ENCODE data around the gene PTPRC. TPM values are rescaled to one million over a fixed set of nuclear protein-coding genes. Genes with fewer than 3 reads are reported as not detected.

The PTPRC gene
- total RNA-seq, 2 experiments from 2014 or later = 317 to 318 TPM

GRCh38 chr1:198761859-198762616 is 123.2 kb downstream of the PTPRC start:
- ChIA-PET CTCF (no interaction called here), POLR2A (no interaction called here)

- ChIA-PET CTCF (no interaction called here), POLR2A (no interaction called here)
Observed at GRCh38 chr1:198763298-198763714, 124.5 kb downstream of the PTPRC start.

GRCh38 chr1:198764748-198765147 is 125.9 kb downstream of the PTPRC start:
- ChIA-PET CTCF (no interaction called here), POLR2A (no interaction called here)

- ChIA-PET POLR2A (no interaction called here), CTCF (no interaction called here)
Observed at GRCh38 chr1:198765416-198765815, 126.6 kb downstream of the PTPRC start.

GRCh38 chr1:198771563-198772153 is 132.8 kb downstream of the PTPRC start:
- POLR2A ChIA-PET = no interaction called here
- CTCF ChIA-PET = interaction anchor here (0.6 kb wide), 1 partner anchor 341 kb away, joined by 3 read pairs; no protein-coding TSS in a partner anchor

GRCh38 chr1:198772626-198773025 is 133.8 kb downstream of the PTPRC start:
- CTCF ChIA-PET = no interaction called here
- POLR2A ChIA-PET = no interaction called here

GRCh38 chr1:198773030-198773429 is 134.2 kb downstream of the PTPRC start:
- POLR2A ChIA-PET = no interaction called here
- CTCF ChIA-PET = no interaction called here

- CTCF ChIA-PET = no interaction called here
- POLR2A ChIA-PET = no interaction called here
Observed at GRCh38 chr1:198773523-198773922, 134.7 kb downstream of the PTPRC start.

- POLR2A ChIA-PET = no interaction called here
- CTCF ChIA-PET = no interaction called here
Observed at GRCh38 chr1:198774421-198774820, 135.6 kb downstream of the PTPRC start.

GRCh38 chr1:198775606-198776005 is 136.8 kb downstream of the PTPRC start:
- POLR2A ChIA-PET = no interaction called here
- CTCF ChIA-PET = no interaction called here

GRCh38 chr1:198776602-198777029 is 137.8 kb downstream of the PTPRC start:
- CTCF ChIA-PET = no interaction called here
- POLR2A ChIA-PET = no interaction called here

GRCh38 chr1:198778049-198778448 is 139.2 kb downstream of the PTPRC start:
- POLR2A ChIA-PET = no interaction called here

GRCh38 chr1:198780376-198780775 is 141.5 kb downstream of the PTPRC start:
- ChIA-PET CTCF (no interaction called here), POLR2A (no interaction called here)

More at GRCh38 chr1:198778049-198778448, 139.2 kb downstream of the PTPRC start:
- CTCF ChIA-PET = no interaction called here

GRCh38 chr1:198788561-198789064 is 149.8 kb downstream of the PTPRC start:
- CTCF ChIA-PET = no interaction called here
- POLR2A ChIA-PET = no interaction called here

- CTCF ChIA-PET = no interaction called here
- POLR2A ChIA-PET = no interaction called here
Observed at GRCh38 chr1:198793714-198794113, 154.9 kb downstream of the PTPRC start.

GRCh38 chr1:198794498-198794897 is 155.7 kb downstream of the PTPRC start:
- CTCF ChIA-PET = no interaction called here
- POLR2A ChIA-PET = no interaction called here

- CTCF ChIA-PET = no interaction called here
- POLR2A ChIA-PET = no interaction called here
Observed at GRCh38 chr1:198797656-198798055, 158.8 kb downstream of the PTPRC start.

- CTCF ChIA-PET = no interaction called here
Observed at GRCh38 chr1:198798923-198799386, 160.1 kb downstream of the PTPRC start.

GRCh38 chr1:198805498-198806151 is 166.8 kb downstream of the PTPRC start:
- ChIA-PET CTCF (no interaction called here), POLR2A (no interaction called here)

More at GRCh38 chr1:198798923-198799386, 160.1 kb downstream of the PTPRC start:
- POLR2A ChIA-PET = no interaction called here

GRCh38 chr1:198806861-198807260 is 168.0 kb downstream of the PTPRC start:
- POLR2A ChIA-PET = no interaction called here
- CTCF ChIA-PET = no interaction called here
